Posterior vena cava (tissue), 2 donors: Measurements from ENCODE around the gene LDLRAD4. TPM values are rescaled to one million over a fixed set of nuclear protein-coding genes. Genes with fewer than 3 reads are reported as not detected.
A peak's percentile ranks its signal among the peaks of the same experiment; 100 is the strongest.

Experiments used
- DNase-seq: peaks from one replicate; pipeline ENCODE4 v3.0.0-alpha.2; 2020; ENCODE audit warnings: low spot score
- intact Hi-C, 2 donors: fragments of 100-400 bp; cut with DNase I; formaldehyde crosslinking; loops; one replicate each; pipeline versions ENCODE4 v1.14.1 to v1.14.2; 2022 to 2023
- total RNA-seq, 2 donors: library from RNA; stranded (reverse); fragmentation: NEBNext Ultra II Directional; extraction: Animal tissue kit (Norgen Biotek cat#: 25700); gene quantifications; one replicate each; pipeline ENCODE4 v1.2.1, GENCODE V29; 2021
- donor health status: DM: yes; HTN: yes; CAD: no.
- donor health status: DM: yes; HTN: yes; CAD: no.

Gene LDLRAD4
- total RNA-seq, 2 donors from 2014 or later: 52.3 to 74.8 TPM

DNA sequence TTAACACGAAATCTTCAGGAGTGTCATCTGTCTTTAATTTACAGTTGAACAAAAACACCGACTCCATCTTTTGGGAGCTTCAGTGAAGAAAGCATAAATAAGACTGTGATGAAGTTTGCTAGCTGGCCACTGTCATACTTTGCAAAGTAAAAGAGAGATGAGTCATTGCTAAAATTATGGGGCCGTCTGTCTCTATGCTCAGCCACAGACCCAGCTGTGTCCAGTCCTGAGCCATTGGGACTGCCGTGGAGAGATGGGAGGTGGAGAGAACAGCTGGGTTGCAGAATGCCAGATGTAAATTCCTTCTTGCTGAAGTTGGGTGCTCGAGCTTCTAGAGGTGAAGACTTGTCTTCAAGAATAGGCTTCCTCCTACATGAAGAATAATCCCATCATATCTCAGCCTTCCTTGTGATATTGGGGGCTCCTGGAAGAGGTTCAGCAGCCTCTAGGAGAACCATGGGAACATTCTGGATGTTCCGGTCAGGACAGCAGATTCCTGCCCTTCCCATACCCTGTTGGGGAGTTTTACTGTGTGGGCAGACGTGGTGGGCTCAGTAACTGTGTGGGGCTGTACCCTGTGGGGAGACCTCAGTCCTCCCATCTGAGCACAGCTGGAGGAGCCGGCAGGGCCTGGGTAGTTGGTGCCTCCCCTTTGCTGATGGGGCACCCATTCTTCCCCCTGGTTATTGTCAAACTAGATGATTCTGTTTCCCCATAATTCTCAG lies 71.1 kb downstream of the LDLRAD4 start:
- intact Hi-C loops: loop anchor here in 1 of 2 donors (10.0 kb wide), 1 partner anchor 55 kb away; no protein-coding TSS in a partner anchor
- peak; percentile 53 for DNase-seq

DNA sequence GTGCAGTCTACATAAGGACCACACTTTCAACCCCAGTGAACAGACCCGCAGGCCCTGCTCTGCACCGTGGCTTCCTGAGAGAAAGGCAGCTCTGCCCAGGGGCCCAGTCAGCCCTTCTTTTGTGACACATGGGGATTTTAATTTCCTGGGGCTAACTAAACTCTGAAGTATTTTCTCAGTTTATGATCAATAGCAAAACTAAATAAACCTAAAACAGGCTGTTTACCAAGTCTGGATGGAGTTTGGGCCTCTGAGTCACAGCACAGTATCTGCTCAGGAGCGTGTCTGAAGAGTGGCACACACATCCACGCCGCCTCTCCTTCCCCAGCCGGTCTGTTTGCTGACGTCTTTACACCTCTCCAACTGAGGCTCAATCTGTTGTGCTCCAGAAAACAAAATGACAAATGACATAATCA lies 72.3 kb downstream of the LDLRAD4 start:
- intact Hi-C loops: no loop called here
- DNase-seq: peak; percentile 58

DNA sequence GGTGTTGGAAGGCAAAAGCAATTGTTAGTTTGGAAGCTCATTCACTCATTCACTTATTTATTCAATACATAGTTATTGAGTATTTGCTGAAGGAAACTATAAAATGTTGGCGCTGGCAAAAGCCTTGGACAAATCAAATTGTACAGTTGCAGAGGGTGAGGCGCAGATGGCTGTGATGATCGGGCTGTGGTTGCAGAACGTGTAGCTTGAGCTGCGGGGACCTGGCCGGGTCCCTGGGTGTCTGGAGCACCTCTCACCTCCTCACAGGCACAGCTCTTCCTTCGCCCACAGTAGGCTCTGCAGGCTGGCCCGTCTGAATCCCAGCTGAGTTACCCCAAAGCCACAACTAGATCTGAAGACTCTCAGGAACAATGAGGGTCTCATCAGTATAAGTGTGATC lies 72.7 kb downstream of the LDLRAD4 start:
- intact Hi-C loops: no loop called here

DNA sequence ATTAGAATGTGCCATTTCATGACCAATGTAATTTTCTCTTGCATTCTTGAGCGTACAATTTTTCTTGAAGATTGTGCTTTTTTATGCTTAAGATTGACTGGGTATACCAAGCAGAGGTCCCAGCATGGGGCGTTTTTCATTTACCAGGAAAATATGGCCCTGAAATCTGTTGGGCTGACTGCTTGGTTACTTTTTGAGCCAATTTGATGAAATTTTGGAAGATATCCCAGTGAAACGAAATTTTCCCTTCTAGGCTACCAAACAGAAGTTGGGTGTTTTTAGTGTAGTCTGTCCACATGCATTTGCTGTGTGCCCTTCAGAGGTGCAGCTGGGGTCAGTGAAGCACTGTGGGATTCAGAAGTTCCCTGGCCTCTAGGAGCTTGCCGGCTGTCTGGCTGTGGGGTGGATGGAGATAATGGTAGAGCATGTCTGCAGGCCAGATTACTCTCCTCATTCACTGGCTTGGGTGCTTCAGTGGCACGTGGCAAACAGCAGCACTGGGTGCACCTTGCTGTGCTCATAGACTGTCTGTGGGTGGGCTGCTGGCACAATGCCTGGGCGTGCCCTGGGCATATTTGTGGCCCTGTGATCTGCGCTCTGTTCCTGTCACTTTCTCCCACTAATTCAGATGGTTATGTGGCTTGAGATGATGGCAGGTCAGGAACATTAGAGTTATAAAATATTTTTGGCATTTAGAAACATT lies 73.3 kb downstream of the LDLRAD4 start:
- peak; percentile 66 for DNase-seq
- intact Hi-C loops: no loop called here

More for the DNA sequence above, 72.7 kb downstream of the LDLRAD4 start:
- DNase-seq: peak; percentile 56

DNA sequence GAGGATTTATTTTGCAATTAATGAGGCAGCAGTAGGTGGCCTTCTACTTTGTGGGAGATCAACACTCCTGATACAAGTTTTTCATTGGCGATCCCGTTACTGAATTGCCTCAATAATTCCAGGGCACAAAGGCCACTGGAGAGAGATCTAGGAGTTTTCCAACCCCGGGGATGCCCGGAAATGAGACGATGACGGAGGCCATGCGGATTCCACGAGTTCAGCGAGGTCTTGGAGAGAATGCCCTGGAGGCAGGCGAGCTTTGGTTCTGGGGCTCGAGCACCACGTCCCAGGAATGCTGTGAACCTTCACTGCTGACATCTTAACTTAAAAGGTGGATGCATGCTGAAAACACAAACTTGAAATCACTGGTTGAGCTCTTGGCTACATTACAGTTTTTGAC lies 74.2 kb downstream of the LDLRAD4 start:
- intact Hi-C loops: no loop called here
- peak; percentile 17 for DNase-seq

DNA sequence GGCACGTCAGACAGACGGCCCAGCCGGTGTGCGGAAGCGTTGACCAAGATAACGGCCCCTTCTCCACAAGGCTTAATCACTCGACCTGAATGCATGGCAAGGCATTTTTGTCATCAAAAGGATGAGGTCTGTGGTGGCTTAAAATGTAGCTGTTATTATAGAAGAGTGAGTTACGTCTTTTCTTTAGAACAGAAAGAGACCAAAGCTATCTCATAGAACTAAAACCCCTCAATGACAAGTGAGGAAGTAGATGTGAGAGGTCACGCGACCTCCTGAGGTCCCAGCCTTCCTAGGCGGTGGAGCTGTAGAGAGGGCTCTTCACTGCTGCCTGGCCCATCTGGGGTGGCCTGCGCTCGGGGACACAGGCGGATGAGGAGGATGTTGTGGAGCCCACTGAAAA lies 75.7 kb downstream of the LDLRAD4 start:
- intact Hi-C loops: no loop called here
- peak; percentile 49 for DNase-seq

DNA sequence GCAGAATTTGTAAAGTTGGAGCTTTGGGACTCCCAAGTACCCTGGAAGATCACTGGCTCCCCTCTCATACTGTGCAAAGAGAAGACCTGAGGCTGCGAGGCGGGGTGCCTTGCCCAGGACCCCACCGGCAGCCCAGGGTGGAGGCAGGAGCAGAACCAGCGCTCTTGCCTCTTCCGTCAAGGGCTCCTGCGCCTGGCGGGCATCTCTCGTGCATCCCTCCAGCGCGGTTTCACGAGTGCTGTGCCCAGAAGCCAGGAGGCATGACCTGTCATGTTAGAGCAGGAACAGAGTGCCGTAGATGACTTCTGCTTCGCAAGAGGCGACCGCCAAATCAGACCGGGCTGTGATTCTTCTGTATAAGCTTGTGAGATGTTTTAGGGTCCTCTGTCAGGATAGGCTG lies 77.3 kb downstream of the LDLRAD4 start:
- intact Hi-C loops: no loop called here
- DNase-seq: peak; percentile 54

DNA sequence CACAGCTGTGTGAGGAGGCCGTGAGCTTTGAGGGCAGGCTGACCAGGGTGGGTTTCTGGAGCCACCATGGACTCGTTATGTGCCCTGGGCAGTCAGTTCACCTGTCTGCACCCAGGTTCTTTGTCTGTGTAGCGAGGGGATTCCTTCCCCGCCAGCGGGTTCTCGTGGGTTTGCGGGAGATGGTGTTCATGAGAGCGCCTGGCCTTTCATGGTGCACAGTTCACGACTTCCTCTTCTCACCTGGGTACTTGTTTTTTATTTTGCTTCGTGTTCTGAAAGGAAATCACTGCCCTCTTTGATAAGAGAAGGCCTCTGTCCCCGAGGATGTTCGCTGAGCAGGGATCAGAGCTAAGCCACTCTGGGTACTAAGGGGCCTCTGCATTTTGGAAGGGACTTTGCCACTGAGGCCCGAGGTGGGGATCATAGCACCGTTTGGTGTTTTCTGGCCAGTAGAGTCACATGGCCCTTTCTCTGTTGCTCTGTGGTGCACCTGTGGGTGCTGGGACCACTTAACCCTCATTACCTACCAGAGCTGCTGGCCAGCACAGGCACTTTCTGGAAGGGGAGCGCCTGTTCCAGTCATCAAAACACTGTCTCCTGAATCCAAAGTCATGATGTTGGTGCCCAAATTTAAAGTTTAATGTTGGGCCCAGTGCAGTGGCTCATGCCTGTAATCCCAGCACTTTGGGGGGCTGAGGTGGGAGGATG lies 78.5 kb downstream of the LDLRAD4 start:
- peak; percentile 57 for DNase-seq
- intact Hi-C loops: no loop called here

DNA sequence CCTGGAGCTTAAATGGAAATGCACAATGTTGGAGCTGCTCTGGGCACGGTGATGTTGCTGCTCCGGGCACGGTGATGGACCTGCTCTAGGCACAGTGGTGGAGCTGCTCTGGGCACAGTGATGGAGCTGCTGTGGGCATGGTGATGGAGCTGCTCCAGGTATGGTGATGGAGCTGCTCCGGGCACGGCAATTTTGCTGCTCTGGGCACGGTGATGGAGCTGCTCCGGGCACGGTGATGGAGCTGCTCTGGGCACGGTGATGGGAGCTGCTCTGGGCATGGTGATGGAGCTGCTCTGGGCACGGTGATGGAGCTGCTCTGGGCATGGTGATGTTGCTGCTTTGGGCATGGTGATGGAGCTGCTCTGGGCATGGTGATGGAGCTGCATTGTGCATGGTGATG lies 79.7 kb downstream of the LDLRAD4 start:
- intact Hi-C loops: no loop called here
- DNase-seq: peak; percentile 63

DNA sequence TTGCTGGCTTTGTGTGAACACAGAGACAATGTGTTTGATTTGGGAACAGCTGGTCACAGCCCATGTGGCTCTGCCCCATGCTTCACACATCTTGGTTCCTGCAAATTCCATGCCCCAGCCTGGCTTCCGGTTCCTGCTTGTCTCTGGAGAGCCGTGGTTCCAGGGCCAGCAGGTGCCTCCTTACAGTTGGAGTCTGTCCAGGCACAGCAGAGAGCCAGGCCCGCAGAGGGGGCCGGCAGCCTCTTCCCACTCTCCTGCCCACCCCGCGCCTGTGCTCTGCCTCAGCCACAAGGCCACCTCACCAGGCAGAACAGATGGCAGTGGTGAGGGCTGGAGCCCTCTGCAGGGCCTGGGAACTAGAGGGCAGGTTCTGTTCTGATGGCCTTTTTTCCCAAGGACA lies 81.5 kb downstream of the LDLRAD4 start:
- intact Hi-C loops: loop anchor here in 1 of 2 donors (10.0 kb wide), 1 partner anchor 185 kb away; no protein-coding TSS in a partner anchor
- DNase-seq: peak; percentile 78

DNA sequence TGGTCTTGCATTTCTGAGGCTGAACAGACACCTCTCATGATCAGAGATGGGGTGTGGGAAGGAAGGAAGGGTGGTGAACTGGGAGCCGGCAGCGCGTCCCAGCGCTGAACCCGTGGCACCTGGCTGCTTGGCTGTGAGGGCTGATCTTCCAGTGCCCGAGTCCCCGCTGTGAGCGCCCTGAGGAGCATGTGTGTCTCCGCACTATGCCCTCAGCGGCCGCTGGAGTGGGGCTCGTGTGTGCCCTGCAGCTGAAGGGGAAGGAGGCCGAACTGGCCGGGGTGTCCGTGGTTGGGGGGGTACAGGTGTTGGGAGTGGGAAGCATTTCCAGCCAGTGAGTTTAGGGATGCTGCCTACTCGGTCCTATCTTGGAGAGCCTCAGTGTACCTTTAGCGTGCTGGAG lies 82.2 kb downstream of the LDLRAD4 start:
- DNase-seq: peak; percentile 58
- intact Hi-C loops: loop anchor here in 1 of 2 donors (10.0 kb wide), 1 partner anchor 184 kb away; no protein-coding TSS in a partner anchor

DNA sequence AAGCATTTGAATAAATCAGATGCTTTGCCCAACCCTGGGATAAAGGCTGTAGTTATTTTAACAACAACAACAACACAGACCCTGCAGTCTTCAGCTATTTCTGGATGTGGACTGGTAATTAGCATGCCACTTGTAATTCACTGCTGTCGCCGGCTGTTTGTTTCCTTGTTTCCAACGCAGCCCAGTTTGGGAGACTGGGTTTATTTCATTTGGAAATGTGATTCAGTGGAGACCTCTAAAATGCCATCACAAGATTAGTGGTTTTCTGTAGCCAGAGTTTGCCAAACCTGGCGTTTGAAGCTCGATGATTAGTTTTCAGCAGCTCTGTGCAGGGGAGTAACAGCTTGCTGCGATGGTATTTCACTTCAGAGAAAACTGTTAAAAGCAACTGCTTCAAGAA lies 83.5 kb downstream of the LDLRAD4 start:
- intact Hi-C loops: loop anchor here in 1 of 2 donors (10.0 kb wide), 1 partner anchor 183 kb away; no protein-coding TSS in a partner anchor
- DNase-seq: no peak

DNA sequence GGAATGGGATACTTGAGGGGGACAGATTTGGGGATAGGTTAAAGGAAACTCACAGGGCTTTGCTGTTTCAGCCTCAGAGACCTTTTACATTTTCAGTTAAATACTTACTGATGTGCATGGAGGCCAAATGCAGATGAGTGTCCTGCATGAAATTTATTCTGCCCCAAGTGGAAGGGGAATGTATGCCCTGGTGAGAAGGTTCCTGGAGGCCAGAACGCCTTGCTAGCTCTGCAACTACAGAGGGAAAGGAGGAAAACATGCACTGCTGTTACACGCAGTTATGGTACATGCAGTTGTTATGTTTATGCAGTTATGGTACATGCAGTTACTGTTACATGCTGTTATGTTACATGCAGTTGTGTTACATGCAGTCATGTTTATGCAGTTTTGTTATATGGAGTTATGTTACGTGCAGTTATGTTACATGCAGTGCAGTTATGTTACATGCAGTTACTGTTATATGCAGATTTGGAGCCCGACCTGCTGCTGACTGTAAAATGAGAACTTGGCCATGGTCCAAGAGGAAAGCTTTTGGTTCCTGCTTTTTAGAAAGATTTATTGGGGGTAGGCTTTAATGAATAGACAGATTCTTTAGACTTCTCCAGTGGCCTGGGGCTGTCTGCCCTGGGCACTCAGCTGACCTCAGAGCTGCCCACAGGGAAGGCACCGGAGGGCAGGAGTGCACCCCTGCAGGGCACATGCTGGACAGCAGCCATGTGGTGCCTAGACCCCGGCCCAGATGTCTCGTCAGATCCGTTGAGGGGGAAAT lies 84.1 kb downstream of the LDLRAD4 start:
- intact Hi-C loops: loop anchor here in 1 of 2 donors (10.0 kb wide), 1 partner anchor 182 kb away; no protein-coding TSS in a partner anchor
- peak; percentile 76 for DNase-seq

DNA sequence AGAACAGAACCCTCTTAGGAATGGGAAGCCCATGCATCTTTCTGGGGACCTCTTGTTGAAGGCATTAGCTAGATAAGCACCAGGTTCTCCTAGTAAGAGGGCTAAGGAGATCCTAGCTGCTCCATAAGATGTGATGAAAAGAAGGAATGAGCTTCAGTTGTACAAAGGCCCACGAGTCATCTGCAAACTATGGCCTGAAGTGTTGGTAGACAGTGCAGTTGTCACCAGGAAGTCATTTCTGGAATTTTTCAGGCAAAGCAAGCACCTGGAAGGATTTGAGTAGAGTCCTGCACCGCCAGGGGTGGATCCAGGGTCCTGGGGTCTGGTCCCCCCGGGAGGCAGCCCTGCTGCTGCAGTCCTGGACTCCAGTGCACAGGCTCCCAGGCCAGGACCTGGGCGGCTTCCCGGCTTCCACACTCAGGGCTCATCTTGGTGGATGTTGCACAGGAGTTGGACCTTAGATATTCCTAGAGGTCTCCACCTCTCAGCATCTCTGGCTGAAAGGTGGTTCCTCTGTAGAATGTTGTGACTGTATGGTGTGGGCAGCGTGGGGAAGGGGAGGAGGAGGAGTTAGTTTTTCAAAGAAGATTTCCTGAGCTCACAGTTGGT lies 85.3 kb downstream of the LDLRAD4 start:
- intact Hi-C loops: loop anchor here in 1 of 2 donors (10.0 kb wide), 1 partner anchor 181 kb away; no protein-coding TSS in a partner anchor
- DNase-seq: peak; percentile 52

DNA sequence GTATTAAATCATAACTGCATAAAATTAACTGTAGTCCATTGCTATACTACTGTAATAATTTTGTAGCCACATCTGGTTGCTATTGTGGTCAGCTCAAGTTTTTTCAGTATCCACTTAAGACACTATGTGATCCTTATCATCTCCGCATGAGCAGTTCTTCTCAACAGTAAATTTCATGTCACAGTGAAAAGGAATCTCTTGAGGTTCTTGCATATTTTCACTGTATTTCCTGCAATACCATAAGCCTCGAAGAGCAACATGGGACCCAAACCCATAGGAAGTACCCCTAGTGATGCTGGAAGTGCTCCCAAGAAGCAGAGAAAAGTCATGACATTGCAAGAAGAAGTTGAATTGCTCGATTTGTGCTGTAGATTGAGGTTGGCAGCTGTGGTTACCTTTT lies 86.7 kb downstream of the LDLRAD4 start:
- DNase-seq: no peak
- intact Hi-C loops: loop anchor here in 1 of 2 donors (10.0 kb wide), 1 partner anchor 180 kb away; no protein-coding TSS in a partner anchor

DNA sequence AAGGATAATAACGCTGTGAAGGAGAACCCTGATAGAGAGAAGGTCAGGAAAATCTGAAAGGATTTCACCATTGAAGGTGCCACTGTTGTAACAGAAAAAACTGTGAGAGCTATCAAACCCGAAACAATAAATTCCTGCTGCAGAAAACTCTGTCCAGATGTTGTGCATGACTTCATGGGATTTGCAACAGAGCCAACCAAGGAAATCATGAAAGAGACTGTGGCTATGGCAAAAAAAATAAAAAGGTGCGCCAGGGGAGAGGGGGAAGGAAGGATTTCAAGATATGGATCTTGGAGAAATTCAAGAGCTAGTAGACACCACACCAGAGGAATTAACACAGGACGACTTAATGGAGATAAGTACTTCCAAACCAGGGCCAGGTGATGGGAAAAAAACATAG lies 88.0 kb downstream of the LDLRAD4 start:
- DNase-seq: no peak
- intact Hi-C loops: loop anchor here in 1 of 2 donors (10.0 kb wide), 1 partner anchor 178 kb away; no protein-coding TSS in a partner anchor

DNA sequence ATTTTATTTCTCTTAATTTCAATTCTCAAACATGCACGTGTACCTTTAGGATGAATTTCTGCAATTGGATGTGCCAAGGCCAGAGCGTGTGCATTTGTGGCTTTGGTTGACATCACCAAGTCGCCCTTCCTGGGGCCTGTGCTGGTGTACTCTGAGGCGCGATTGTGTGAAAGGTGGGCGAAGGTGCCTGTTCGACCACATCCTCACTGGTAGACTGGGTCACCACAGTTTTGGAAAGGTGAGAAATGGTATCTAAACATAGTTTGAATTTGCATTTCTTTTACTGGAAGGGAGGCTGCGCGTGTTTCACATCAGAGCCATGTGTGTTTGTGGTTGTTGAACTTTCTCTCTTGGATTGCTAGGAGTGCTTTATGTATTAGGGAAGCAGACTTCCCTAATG lies 89.8 kb downstream of the LDLRAD4 start:
- DNase-seq: no peak
- intact Hi-C loops: loop anchor here in 1 of 2 donors (10.0 kb wide), 1 partner anchor 176 kb away; no protein-coding TSS in a partner anchor

DNA sequence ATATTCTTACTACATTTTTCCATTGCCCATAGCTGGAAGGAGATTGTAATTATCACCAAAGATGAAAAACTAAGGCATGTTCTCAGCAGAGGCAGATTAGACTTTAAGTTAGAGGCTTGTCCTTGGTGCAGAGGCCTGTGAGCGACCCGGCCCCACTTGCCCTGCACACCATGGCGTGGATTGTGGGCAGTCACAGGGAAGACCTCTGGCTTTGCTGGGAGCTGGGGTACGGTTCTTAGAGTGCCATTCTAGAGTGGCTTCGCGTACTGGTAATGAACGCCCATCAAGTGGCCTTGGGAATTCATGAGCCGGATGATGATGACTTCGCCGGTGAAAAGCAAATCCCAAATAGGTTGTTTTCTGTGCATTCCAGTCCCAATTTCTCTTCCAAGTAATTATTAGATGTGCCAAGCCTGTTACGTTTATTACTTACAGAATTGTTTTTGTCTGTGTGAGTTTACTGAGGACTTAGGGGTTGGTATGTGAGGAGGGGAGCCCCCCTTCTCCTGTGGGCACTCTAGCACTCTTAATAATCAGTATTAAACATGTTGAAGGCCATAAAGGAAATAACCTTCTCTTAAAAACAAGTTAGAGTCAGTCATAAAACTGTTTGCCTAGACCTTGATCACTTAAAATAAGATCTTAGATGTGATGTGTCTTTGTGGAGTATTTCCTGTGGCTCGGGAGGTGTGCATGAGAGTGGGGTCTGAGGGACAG lies 90.6 kb downstream of the LDLRAD4 start:
- intact Hi-C loops: loop anchor here in 1 of 2 donors (10.0 kb wide), 1 partner anchor 176 kb away; no protein-coding TSS in a partner anchor
- DNase-seq: peak; percentile 38
